ENCODE measurements around the gene UBE4B. TPM values are rescaled to one million over a fixed set of nuclear protein-coding genes. Genes with fewer than 3 reads are reported as not detected.

The UBE4B gene
- total and polyA plus RNA-seq, 2 experiments from 2014 or later = 28.4 to 115 TPM

DNA sequence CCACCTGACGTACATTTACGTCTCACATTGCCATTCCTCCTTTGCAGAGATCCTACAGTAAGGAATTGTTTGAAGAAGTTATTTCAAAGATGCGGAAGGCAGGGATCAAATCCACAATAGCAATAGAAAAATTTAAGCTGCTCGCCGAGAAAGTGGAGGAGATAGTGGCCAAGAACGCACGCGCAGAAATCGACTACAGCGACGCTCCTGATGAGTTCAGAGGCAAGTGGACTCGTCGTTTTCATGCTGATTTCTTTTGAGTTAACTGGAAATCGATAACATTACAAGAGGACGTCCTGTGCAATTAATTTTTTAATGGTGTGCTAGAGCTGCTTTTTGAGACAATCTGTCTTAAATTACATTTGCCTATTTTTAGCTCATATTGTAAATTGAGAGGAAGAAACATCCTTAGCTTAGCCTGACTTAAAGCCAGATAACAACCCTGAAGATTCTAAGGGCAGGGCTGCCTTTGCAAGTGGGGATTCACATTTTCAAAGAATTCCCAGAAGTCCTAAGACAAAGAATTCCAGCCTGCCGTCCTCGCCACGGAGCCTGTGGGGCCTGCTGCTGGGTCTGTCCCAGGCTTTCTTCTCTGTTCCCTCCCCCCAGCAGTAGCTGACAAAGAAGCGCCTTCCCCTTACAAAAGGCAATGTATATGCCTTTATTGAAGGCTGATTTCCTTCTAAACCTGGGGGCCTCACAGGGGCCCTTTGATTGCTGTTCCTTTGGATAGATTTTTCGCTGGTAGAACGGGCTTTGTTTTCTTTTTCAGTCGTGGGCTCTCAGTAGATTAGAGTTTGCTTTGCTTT, 146.0 kb downstream of the UBE4B start:
- peak; percentile 95 for ATAC-seq
- TF ChIP-seq ZNF331 (CRISPR knock-in tag; IDR thresholded peaks at IDR 0.05; ENCODE audit: low read depth) = no peak
- TF ChIP-seq EZH2 (IDR thresholded peaks at IDR 0.05; ENCODE audit: low read depth, unreplicated experiment) = no peak
- TF ChIP-seq ZNF114 (CRISPR knock-in tag; IDR thresholded peaks at IDR 0.05) = no peak
- no peaks in the 10 kb centered on the region for H3K79me2 ChIP-seq (replicated peaks; ENCODE audit: insufficient read depth)
- no peak overlapping the region for H2AFZ ChIP-seq
- 0 out of 2 replicates have a peak, but pooled peaks cover 9% of the 10 kb centered on the region for H3F3A ChIP-seq (replicated peaks; ENCODE audit: low read depth)
- H3K4me1 ChIP-seq (ENCODE audit: insufficient read depth) = peaks cover 14% of the 10 kb centered on the region
- peaks cover 8% of the 10 kb centered on the region for H3K27me3 Mint-ChIP-seq (ENCODE audit: insufficient read depth, low read depth, poor library complexity)
- peak overlapping the region; percentile 82 for H3K27ac Mint-ChIP-seq
- H4K20me1 ChIP-seq (replicated peaks; ENCODE audit: insufficient read depth) = no peaks in the 10 kb centered on the region
- 0 out of 2 replicates have a peak overlapping the region, but pooled peaks have one; percentile 42 for H3K4me2 ChIP-seq
- peaks cover 3% of the 10 kb centered on the region; the same call in 2 of the 3 replicates for H3K9me3 Mint-ChIP-seq
- H3K36me3 ChIP-seq (ENCODE audit: insufficient read depth) = 0 out of 2 replicates have a peak, but pooled peaks cover 10% of the 10 kb centered on the region
- no peaks in the 10 kb centered on the region for H3K9me2 ChIP-seq (ENCODE audit: insufficient read depth)
- H3K4me1 Mint-ChIP-seq = peaks cover 14% of the 10 kb centered on the region
- peak overlapping the region; percentile 12; the same call in 1 of the 2 replicates for H3K27ac ChIP-seq (ENCODE audit: low read depth)
- H3K4me3 Mint-ChIP-seq = 0 out of 3 replicates have a peak overlapping the region, but pooled peaks have one; percentile 30
- peak; percentile 63 for DNase-seq (ENCODE audit: low spot score)
- no peaks in the 10 kb centered on the region for H3K27me3 ChIP-seq (ENCODE audit: insufficient read depth)
- H3K36me3 Mint-ChIP-seq (ENCODE audit: low read depth) = peaks cover 47% of the 10 kb centered on the region
- no peak overlapping the region for H3K4me3 ChIP-seq

DNA sequence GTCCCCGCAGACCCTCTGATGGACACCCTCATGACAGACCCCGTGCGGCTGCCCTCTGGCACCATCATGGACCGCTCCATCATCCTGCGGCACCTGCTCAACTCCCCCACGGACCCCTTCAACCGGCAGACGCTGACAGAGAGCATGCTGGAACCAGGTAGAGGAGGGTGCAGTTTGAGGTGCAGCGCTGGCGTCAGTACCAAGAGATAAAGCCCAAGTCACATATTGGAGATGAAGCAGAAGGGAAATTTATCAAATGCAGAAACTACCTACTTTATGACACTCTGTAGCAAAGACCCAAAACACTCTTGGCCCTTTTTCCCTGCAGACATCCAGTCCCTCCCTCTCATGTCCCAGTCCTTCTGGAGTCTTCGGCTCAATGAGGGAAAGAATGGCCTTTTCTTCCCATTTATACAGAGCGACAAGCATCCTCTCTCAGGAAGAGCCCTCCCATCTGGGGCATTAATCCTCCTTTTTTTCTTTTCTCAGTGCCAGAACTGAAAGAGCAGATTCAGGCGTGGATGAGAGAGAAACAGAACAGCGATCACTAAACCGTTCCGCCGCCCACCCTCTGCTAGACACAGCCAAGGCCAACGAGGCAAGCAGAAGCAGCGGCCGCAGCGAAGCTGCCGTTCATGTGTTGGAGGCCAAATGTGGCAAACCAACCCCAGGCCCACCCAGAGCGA, 146.8 kb downstream of the UBE4B start:
- Mint-ChIP-seq H3K4me3 (no peak overlapping the region), H3K27ac (peak overlapping the region; percentile 82), H3K27me3 (ENCODE audit: insufficient read depth, low read depth, poor library complexity) (peaks cover 6% of the 10 kb centered on the region), H3K9me3 (peaks cover 3% of the 10 kb centered on the region; the same call in 2 of the 3 replicates), H3K36me3 (ENCODE audit: low read depth) (peaks cover 42% of the 10 kb centered on the region), H3K4me1 (peaks cover 14% of the 10 kb centered on the region)
- no peaks in the 10 kb centered on the region for H3K9me2 ChIP-seq (ENCODE audit: insufficient read depth)
- ATAC-seq (peak; percentile 55), DNase-seq (ENCODE audit: low spot score) (no peak)
- H2AFZ ChIP-seq = no peak overlapping the region
- H3K4me2 ChIP-seq = no peak overlapping the region
- peaks cover 14% of the 10 kb centered on the region for H3K4me1 ChIP-seq (ENCODE audit: insufficient read depth)
- H4K20me1 ChIP-seq (replicated peaks; ENCODE audit: insufficient read depth) = no peaks in the 10 kb centered on the region
- peak overlapping the region; percentile 60; the same call in 1 of the 2 replicates for H3K27ac ChIP-seq (ENCODE audit: low read depth)
- 0 out of 2 replicates have a peak, but pooled peaks cover 10% of the 10 kb centered on the region for H3K36me3 ChIP-seq (ENCODE audit: insufficient read depth)
- 0 out of 2 replicates have a peak, but pooled peaks cover 9% of the 10 kb centered on the region for H3F3A ChIP-seq (replicated peaks; ENCODE audit: low read depth)
- no peaks in the 10 kb centered on the region for H3K79me2 ChIP-seq (replicated peaks; ENCODE audit: insufficient read depth)
- no peak overlapping the region for H3K4me3 ChIP-seq
- H3K27me3 ChIP-seq (ENCODE audit: insufficient read depth) = no peaks in the 10 kb centered on the region
- TF ChIP-seq ZNF462 (CRISPR knock-in tag; IDR thresholded peaks at IDR 0.05) = no peak
- TF ChIP-seq STAT1 (IDR thresholded peaks at IDR 0.05; ENCODE audit: unreplicated experiment) = no peak
- TF ChIP-seq REST (IDR thresholded peaks at IDR 0.05; ENCODE audit: unreplicated experiment) = no peak
- no peak for TF ChIP-seq JUNB (IDR thresholded peaks at IDR 0.05; ENCODE audit: unreplicated experiment)
- no peak for TF ChIP-seq EZH2phosphoT487 (IDR thresholded peaks at IDR 0.05; ENCODE audit: unreplicated experiment)
- no peak for TF ChIP-seq CREB1 (CRISPR knock-in tag; IDR thresholded peaks at IDR 0.05; ENCODE audit: low read depth)
- no peak for TF ChIP-seq EZH2 (IDR thresholded peaks at IDR 0.05; ENCODE audit: low read depth, unreplicated experiment)

Data from GM23338 (cell line).